GM10847 (cell line): ENCODE data around the gene SPATA3.

Experiments
- POLR2A ChIP-seq: IDR thresholded peaks from 2 replicates; pipeline ENCODE4 v1.6.1; 2011; ENCODE audit not compliant: insufficient read length; ENCODE audit errors: extremely low read depth

SPATA3 gene

DNA sequence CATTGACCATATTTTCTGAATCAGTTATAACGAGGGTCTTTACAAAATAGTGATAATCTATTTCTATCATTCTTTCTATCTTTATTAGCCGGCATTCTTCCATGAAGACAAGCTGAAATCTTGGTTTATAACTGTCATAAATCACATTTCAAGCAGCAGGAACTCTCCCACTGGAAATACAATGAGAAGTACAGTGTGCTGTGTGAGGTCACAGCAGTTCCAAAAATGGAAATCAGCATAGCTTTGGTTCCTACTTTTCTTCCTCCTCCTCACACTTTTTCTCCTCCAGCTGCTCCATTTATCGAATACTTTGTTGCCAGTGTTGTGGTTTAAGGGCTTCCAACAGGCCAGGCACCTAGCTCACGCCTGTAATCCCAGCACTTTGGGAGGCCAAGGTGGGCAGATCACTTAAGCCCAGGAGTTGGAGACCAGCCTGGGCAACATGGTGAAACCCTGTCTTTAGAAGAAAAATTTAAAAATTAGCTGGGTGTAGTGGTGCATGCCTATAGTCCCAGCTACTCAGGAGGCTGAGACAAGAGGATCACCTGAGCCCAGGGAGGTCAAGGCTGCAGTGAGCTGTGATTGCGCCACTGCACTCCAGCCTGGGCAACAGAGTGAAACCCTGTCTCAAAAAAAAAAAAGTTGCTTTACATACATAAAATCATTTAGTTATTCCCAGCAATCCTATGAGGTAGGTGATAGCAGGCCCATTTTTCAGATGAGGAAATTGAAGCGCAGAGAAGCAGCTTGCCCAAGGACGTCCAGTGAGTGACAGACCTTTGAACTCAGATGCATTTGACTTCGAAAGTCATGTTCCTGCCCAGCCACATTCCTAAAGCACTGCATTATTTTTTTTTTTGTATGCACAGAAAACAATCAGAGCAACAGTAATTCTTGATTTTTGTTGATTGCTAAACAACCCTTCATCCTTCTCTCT, 36.8 kb upstream of the SPATA3 start:
- no peak for TF ChIP-seq POLR2A

DNA sequence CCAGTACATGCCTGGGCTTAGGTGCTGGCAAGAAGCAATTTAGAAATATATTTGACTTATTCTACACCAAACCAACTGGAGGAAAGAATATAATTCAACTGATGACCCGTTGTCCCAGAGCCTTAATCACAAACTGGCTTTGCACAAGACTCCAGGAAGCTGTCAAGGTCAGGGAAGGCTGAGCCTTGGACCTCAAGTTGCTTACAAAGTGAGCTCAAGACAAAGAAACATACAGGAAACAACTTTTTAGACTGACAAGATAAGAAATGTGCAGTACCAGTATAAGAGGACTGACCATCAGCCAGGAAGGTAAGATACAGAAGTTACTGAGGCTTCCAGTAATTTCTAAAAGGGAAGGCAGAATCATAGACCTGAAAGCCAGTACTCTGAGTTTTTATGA, 35.9 kb upstream of the SPATA3 start:
- no peak for TF ChIP-seq POLR2A

DNA sequence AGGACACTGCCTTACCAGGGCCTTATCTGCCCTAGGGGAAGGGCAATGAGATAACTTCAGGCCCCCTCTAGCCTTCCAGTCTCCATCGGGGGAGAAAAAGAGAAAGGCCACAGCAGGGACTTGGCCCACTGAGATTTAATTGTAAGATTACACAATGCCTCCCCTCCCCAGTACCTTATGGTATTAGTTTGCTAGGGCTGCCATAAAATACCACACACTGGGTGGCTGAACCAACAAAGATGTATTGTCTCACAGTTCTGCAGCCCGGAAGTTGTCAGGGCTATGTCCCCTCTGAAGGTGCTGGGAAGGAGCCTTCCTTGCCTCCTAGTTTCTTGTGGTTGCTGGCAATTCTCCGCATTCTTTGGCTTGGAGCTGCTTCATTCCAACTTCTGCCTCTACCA, 34.8 kb upstream of the SPATA3 start:
- TF ChIP-seq POLR2A, result no peak

DNA sequence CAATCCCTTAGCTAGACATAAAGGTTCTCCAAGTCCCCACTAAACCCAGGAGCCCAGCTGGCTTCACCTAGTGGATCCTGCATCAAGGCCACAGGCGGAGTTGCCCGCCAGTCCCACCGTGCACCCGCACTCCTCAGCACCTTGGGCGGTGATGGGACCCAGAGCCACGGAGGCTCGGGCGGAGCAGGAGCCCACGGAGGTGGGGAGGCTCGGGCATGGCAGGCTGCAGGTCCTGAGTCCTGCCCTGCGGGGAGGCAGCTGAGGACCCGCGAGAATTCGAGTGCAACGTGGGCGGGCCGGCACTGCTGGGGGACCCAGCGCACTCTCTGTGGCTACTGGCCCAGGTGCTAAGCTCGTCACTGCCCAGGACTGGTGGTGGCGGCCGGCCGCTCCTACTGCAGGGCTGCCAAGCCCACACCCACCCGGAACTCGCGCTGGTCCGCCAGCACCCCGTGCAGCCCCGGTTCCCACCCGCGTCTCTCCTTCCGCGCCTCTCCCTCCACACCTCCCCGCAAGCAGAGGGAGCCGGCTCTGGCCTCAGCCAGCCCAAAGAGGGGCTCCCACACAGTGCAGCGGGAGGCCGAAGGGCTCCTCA, 31.7 kb upstream of the SPATA3 start:
- TF ChIP-seq POLR2A, result no peak

DNA sequence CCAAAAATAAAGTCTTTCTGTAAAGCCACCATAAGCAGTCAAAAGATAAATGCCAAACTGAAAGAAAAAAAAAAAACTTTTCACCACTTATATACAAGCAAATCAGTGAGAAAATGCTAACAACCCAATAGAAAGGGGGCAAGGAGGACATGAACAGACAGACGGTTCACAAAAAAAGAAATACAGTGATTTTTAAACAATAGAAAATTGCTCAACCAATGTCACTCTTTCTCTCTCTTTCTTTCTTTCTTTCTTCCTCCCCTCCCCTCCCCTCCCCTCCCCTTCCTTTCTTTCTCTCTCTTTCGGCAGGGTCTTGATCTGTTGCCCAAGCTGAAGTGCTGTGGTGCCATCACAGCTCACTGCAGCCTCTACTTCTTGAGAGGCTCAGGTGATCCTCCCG, 28.8 kb upstream of the SPATA3 start:
- TF ChIP-seq POLR2A, result no peak

DNA sequence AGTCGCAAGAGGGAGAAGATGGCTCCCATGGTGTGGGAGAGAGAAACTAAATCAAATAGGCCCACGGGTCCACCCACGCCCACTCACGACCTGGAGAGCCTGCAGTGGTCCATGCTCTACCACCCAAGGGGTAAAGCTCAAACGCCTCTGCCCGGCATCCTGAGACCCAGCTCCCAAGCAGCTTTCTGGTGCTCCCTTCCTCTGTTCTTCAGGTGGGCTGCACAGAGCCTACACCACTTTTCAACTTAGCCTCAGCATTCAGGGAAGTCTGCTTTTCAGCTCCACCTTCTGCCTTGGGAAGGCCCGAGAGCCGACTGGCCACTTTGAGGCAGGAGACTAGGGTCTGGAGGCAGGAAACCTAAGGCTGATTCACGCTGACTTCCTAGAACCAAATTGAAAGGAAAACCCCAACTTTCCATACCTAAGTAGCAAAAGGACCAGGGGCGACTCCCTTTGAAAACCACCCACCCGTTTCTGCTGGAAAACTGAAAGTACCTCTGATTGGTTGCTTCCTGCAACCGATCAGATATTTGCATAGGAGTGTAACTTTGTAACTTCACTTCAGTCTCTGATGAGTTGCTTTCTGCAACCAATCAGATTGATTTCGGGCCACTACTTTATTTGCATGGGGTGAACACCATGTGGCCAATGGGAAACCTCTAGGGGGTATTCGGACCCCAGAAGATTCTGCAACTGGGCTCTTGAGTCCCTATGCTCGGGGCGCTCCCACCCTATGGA, 26.8 kb upstream of the SPATA3 start:
- no peak for TF ChIP-seq POLR2A

DNA sequence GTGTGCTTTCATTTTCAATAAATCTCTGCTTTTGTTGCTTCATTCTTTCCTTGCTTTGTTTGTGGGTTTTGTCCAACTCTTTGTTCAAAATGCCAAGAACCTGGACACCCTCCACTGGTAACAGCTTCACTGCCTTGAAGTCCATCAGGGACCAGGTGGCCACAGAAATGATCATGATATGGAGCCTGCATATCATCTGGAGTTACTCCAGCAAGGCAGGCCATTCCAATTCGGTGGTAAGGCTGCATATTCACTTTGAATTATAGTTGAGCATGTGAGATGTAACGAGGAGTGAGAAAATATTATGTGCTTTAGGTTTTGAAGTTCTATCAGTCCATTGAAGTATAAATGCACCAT, 26.3 kb upstream of the SPATA3 start:
- no peak for TF ChIP-seq POLR2A

DNA sequence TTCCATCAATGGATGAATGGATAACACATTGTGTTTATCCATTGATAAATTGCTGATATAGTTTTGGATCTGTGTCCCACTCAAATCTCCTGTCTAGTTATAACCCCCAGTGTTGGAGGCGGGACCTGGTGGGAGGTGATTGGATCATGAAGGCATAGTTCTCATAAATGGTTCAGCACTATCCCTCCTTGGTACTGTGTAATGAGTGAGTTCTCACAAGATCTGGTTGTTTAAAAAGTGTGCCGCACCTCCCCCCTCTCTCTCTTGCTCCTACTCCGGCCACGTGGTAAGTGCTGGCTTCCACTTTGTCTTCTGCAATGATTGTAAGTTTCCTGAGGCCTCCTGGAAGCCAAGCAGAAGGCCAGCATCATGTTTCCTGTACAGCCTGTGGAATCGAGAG, 23.9 kb upstream of the SPATA3 start:
- no peak for TF ChIP-seq POLR2A

DNA sequence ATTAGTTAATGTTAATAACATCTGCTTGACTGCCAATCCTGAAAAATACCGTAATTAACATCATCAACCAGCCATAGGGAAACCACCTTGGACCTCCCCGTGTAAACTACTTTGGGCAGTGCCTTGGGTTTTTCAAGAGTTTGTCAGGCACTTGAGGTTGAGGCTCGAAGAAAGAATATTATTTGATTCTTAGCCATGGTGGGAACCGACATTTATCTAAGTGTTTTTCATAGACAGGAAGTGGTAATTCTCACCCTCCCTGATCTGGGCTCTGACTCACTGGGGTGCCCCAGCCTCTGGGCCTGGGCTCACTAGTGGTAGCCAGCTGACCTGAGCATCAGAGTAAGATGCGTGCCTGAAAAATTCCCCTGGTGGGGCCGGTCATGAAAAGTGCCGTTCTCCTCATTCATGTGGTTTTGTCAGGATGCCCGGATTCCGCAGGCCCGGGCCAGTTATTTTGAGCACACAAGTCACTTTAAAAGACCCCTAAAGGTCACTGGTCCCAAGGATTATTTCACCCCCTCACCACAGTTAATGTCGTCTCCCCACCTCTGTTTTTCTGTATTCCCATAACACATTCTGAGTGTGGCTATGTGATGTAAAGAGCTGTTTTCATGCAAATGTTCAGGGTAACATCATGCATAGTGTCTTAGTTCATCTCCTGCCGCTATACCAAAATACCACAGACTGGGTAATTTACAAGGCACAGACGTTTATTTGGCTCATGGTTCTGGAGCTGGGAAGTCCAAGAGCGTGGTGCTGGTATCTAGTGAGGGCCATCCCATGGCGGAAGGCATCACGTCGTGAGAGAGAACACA, 21.6 kb upstream of the SPATA3 start:
- no peak for TF ChIP-seq POLR2A

DNA sequence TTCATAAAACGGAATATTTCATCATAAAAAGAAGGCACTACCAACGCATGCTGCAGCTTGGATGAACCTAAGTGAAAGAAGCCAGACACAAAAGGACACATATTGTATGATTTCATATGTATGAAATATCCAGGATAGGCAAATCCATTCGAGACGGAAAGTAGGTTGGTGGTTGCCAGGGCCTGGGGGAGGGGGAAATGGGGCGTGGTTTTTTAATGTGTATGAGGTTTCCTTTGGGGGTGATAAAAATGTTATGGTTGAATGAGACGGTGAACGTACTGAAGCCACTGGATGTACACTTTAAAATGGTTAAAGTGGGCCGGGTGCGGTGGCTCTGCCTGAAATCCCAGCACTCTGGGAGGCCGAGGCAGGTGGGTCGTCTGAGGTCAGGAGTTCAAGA, 20.0 kb upstream of the SPATA3 start:
- TF ChIP-seq POLR2A, result no peak

DNA sequence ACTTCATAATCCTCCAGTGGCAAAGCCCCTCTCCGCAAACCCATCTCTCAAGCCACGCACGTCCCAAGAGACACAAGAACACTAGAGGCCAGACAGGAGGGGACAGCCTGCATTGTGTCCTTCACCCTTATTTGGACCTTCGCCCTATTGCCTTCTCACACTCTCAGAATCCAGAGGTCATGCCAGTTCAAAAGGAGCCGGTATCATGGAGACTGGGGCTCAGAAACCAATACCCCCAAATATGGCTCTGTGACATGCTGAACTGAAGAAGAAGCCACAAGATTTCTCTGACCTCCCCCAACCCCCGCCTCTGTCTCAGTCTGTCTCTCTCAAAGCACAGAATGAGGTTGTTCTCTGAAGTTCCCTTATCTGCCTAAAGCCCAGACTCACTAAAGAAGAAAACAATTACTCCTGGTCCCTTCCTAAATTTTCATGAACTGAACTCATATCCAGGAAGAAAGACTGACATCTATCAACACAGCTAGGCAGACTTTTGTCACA, 19.2 kb upstream of the SPATA3 start:
- TF ChIP-seq POLR2A, result no peak

DNA sequence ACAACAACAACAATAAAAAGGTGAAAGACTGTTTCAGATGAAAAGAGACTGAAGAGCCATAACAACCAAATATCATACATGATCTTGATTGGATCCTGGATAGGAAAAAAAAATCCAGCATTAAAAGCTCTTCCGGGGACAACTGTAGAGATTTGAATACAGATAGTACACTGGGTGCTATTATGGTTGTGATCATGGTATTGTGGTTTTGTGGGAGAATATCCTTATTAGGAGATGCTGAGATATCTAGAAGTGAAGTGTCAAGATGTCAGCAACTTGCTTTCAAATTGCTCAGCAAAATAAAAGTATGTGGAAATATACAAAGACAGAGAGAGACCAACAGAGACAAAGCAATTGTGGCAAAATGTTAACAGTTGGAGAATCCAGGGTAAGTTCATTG, 15.5 kb upstream of the SPATA3 start:
- TF ChIP-seq POLR2A, result no peak

DNA sequence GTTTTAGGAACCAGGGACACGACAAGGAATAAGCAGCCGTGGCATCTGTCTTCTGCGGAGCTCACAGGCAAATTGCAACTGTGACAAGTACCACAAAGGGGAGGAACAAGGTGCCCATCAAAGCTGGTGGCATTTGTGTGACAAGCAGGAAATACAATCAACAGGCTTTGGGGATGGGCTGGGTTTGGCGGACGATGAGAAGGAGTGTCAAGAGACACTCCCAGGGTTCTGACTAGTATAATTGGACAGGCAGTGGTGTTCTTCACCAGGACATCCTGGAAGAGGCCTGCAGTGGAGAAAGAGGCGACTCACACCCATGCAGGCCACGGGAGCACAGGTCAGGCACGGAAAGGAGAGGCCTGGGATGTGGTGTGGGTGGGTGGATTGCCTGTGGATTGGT, 14.2 kb upstream of the SPATA3 start:
- no peak for TF ChIP-seq POLR2A

DNA sequence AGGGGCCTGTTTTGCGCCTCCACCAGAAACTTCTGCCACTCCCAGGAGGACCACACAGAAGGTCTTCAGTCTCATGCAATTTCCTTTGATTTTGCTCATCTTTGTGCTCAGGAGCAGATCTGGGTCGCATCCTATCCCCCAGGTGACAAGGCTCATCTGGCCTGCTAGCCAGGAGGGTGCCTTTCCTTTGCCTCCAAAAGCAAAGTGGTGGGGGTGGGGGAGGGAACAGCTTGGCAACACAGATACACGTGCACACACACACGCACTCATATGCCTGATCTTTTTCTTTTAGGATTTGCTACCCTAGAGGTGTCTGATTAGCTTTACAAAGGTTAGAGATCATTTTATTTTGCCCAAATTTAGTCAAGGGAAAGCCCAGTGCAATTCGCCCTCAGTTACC, 13.8 kb upstream of the SPATA3 start:
- TF ChIP-seq POLR2A, result no peak

DNA sequence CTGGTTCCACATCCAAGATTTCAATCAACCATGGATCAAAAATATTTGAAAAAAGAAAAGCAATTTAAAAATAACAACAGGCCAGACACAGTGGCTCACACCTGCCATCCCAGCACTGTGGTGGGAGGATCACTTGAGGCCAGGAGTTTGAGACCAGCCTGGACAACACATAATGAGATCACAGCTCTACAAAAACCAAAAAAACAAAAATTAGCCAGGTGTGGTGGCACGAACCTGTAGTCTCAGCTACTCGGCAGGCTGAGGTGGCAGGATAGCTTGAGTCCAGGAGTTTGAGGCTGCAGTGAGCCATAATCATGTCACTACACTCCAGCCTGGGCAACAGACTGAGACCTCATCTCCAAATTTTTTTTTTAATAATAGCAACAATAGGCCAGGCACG, 13.4 kb upstream of the SPATA3 start:
- no peak for TF ChIP-seq POLR2A
